ENCODE data around the gene RAB3IL1.
A peak's percentile ranks its signal among the peaks of the same experiment; 100 is the strongest.
"Not testable (repeated sequence)": the region's sequence is repeated elsewhere in the genome, so short reads cannot be mapped to it uniquely, and the experiment has no call there.

Gene RAB3IL1

GRCh38 chr11:61917334-61918109 lies at the start of gene RAB3IL1:
RAB3IL1 (minus strand) TSS chr11:61917566; CDS start chr11:61917367, 199 bp downstream.
- DNase-seq = no peak

- DNase-seq = no peak
Measured at GRCh38 chr11:61966734-61967115, 49.4 kb upstream of the RAB3IL1 start.

- DNase-seq = not testable (repeated sequence)
Measured at GRCh38 chr11:61964666-61965271, 47.4 kb upstream of the RAB3IL1 start.

GRCh38 chr11:61964058-61964665 lies 46.8 kb upstream of the RAB3IL1 start:
- DNase-seq = no peak

GRCh38 chr11:61963282-61964057 lies 46.1 kb upstream of the RAB3IL1 start:
- no peak for DNase-seq

GRCh38 chr11:61963016-61963281 lies 45.6 kb upstream of the RAB3IL1 start:
- no peak for DNase-seq

- no peak for DNase-seq
Measured at GRCh38 chr11:61962213-61963015, 45.0 kb upstream of the RAB3IL1 start.

GRCh38 chr11:61961570-61962212 lies 44.3 kb upstream of the RAB3IL1 start:
- DNase-seq = no peak

- DNase-seq = no peak
Measured at GRCh38 chr11:61960532-61960931, 43.2 kb upstream of the RAB3IL1 start.

- DNase-seq = no peak
Measured at GRCh38 chr11:61959678-61960077, 42.3 kb upstream of the RAB3IL1 start.

GRCh38 chr11:61959114-61959513 lies 41.7 kb upstream of the RAB3IL1 start:
- no peak for DNase-seq

- DNase-seq = no peak
Measured at GRCh38 chr11:61958590-61958989, 41.2 kb upstream of the RAB3IL1 start.

GRCh38 chr11:61957021-61957770 lies 39.8 kb upstream of the RAB3IL1 start:
- DNase-seq = no peak

- DNase-seq = no peak
Measured at GRCh38 chr11:61956191-61957020, 39.0 kb upstream of the RAB3IL1 start.

GRCh38 chr11:61955422-61956135 lies 38.2 kb upstream of the RAB3IL1 start:
- DNase-seq = peak in 1 of 4 experiments; percentile 9

GRCh38 chr11:61954851-61955421 lies 37.6 kb upstream of the RAB3IL1 start:
- no peak for DNase-seq

- no peak for DNase-seq
Measured at GRCh38 chr11:61954106-61954850, 36.9 kb upstream of the RAB3IL1 start.

GRCh38 chr11:61953632-61954031 lies 36.3 kb upstream of the RAB3IL1 start:
- DNase-seq = not testable (repeated sequence)

GRCh38 chr11:61952882-61953281 lies 35.5 kb upstream of the RAB3IL1 start:
- DNase-seq = no peak
